HCEC 1CT (cell line): Measurements from ENCODE around the gene NBPF3.
"Not testable (repeated sequence)": the region's sequence is repeated elsewhere in the genome, so short reads cannot be mapped to it uniquely, and the experiment has no call there.

Source experiments
- DNase-seq: peaks from one replicate; pipeline ENCODE4 v3.0.0-alpha.2; 2017

The NBPF3 gene

GRCh38 chr1:21496063-21496462, 56.1 kb downstream of the NBPF3 start:
- DNase-seq: no peak

- no peak for DNase-seq
Observed at GRCh38 chr1:21496886-21497285, 56.9 kb downstream of the NBPF3 start.

DNA sequence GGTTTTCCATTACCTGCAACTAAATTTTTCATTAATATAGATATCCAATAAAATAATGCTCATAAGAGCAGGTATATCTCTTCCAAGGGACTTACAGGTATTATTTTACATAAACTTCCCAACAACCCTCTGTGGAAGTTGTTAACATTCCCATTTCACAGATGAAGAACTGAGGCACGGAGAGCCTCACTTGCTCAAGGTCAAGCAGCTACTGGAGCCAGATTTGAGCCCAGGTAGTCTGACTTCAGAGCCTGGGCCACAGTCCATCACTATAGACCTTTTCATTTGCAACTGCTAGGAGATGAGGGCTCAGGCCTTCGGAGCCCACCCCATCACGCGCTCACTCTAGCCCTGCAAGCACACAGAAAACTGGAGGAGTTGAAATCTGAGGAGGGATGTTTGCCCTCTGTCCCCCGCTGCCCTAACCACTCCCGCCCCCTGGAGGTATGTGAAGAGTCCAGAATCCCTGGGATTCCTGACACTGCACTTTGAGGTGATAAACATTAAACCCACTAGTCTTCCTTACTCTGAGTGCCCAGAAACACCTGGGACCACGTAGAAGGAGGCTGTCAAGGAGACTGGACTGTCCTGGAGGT, 57.6 kb downstream of the NBPF3 start:
- no peak for DNase-seq

GRCh38 chr1:21499283-21499950, 59.5 kb downstream of the NBPF3 start:
- DNase-seq: no peak

DNA sequence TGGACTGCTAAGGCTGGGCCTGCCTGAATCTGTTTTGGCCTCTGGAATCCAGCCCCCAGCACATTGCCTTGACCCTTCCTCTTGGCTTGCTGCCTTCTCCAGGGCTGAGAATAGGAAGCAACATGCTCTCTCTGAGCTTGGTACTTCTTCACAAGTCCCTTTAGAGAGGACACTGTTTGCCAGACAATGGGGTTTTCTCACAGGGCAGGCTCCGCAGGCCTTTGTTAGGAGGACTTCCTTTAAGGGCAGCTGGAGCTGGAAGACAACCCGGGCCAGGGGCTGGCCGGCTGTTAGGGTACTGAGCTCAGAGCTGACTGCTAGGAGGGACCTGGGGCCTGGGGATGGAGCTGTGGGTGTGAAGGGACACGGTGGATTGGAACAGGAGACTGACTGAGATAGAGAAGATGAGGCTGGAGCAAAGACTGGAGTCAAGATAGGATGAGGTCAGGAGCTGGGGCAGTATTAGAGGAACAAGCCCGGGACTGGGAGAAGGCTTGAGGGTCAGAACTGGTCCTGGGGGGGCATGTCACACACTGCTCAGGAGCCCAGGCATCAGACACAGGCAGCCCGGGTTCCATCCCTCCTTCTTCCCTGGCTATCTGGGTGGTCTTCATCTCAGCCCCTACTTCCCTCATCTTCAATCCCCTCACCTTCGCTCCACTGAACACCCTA, 63.9 kb downstream of the NBPF3 start:
- DNase-seq: no peak

- DNase-seq: no peak
Observed at GRCh38 chr1:21506804-21507203, 66.9 kb downstream of the NBPF3 start.

DNA sequence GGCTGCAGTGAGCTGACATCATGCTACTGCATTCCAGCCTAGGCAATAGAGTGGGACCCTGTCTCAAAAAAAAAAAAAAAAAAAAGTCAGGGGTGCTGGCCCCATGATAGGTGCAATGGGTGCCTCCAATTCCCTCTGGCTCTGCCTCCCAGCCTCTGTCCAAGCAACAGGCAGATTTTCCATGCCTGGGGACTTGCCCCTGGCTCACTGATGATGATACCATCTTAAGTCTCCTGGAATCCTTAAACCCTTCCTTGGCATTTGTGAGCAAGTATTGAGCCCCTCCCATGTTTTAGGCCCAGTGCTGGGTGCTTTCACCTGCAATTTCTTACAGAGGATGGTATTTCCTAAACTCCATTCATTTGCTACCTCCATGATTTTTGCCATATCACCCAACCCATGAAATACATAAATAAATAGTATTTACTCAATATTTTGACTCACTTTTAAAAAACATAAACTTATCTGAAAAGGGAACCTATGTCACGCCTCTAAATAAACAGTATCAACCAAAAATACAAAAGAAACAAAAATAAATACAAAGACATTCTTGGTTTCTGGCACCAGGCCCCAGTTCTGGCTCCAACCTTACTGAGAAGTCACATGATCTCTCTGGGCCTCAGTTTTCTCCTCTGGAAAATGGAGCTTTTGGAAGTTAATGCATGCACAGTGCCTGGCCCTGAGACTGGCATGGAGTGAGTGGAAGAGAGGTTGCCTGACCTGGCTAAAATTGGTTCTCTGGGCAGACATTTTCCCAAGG, 67.8 kb downstream of the NBPF3 start:
- DNase-seq: no peak

- DNase-seq: peak; percentile 30
Observed at GRCh38 chr1:21508580-21509350, 68.8 kb downstream of the NBPF3 start.

DNA sequence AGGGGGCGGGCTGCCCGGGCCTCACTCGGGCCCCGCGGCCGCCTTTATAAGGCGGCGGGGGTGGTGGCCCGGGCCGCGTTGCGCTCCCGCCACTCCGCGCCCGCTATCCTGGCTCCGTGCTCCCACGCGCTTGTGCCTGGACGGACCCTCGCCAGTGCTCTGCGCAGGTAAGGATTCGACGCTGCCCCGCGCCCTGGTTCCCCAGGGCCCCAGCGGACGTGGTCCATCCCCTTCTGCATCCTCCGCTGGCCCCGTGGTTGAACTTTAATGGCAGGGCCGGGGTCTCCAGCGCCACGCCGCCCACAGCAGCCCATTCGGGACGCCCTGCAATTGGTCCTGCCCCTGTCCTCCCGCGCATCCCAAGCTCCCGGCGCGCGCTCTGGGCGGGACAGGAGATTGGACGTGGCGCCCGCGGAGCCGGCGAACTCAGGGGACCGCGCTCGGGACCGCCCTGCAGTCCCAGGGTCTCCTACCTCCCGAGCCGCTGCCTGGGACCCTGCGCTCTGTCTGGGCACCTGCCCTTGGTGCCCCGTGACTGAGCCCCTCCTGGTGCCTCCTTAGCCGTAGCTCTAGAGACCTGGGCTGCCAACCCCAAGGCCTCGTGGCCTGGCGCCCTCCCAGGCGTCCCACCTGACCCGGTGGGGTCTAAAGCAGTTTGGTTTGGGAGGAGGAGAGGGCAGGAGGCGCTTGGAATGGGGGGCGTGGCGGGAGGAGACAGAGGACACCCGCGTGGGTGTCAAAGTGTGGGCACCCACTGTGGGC, 69.6 kb downstream of the NBPF3 start, which contains the start of gene ALPL:
ALPL (plus strand) TSS at position 73 of the 762 bp plus-strand sequence. CDS start 44,659 bp downstream, outside the sequence.
- no peak for DNase-seq

GRCh38 chr1:21510113-21510493, 70.2 kb downstream of the NBPF3 start:
- DNase-seq: no peak

DNA sequence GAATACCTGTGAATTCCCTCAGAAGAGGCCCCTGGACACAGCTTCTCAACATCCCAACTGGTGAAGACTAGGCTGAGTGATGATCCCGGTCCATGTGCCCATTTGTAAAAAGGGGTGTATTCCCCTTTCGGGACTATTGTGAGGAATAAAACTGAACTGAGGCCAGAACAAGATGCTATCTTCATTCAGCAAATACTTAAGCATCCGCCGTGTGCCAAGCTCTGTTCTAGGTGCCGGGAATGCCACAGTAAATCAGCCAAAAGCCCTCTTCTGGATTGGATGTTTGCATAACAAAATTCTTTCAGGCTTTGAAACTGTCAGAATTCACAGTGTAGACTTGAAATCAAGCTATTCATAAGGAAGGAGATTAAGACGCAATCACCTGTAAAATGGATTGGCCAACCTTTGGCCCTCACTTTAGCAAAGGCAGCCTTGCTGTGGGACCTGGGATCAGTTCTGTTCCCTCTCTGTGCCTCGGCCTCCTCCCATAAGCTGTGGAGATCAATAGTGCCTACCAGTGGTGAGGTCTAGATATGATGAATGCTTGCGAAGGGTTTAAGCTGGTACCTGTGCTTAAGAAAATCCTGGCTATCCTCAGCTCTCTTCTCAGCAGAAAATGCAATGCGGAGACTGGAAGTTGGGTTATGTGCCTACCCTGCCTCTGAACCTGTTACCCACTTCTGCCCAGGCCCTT, 71.1 kb downstream of the NBPF3 start:
- DNase-seq: no peak

DNA sequence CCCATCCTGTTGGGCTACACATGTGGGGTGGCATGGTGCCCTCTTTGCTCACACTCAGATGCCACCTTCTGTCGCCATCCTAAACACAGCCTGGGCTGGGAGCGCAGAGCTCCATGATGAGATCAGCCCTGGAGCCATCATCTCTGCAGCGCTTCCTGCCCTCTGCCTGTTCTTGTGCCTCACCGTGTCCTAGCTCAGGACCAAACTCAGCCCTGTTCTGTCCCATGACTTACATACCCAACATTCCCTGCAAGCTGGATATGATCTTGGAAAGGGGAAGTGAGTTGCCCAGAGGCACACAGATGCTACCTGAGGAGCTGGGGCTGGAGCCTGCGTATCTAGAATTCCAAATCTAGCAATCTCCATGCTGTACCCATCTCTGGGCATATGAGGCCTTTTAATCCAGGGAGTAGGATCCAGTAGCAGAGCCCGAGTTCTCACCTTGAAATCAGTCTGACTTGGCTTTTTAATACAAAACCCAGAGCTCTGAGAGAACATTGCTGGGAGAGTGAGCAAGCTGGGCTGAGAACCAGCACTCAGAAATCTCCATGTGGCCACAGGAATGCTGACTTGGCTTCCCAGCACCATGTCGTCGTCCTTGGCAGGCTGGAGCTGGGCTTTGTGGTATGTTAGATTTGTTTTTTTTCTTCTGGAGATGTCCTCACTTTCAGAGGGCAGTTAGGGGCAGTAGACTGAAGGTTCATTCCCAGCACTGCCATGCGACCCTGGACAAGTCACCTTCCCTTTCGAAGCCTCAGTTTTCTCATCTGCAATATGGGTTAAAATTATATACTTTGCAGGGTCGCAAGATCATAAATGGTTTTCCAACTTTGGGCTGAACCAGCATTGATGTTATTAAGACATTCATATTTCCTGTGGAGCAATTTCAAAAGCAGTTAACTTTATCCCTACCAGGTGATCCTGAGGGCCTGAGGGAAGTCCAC, 71.9 kb downstream of the NBPF3 start:
- DNase-seq: peak; percentile 89

DNA sequence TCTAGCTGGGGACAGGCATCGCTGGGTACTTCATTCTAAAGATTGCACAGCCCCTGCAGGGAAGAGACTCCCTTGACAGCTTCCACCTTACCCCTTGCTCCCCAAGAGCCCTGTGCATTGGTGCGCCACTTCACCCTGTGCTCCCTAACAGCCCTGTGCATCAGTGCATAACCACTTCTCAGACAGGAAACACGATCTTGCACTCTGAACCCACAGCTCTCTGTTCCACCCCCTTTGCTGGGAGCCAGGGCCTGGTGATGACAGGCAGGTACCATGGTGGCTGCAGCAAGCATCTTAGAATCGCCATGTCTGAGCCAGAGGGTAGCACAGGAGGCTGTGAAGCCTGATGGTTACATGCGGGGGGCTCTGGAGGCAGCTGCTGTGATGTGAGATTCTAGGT, 74.3 kb downstream of the NBPF3 start:
- DNase-seq: no peak

GRCh38 chr1:21517161-21517589, 77.2 kb downstream of the NBPF3 start:
- DNase-seq: no peak

- DNase-seq: no peak
Observed at GRCh38 chr1:21517660-21518480, 77.9 kb downstream of the NBPF3 start.

GRCh38 chr1:21518774-21519455, 79.0 kb downstream of the NBPF3 start:
- no peak for DNase-seq

DNA sequence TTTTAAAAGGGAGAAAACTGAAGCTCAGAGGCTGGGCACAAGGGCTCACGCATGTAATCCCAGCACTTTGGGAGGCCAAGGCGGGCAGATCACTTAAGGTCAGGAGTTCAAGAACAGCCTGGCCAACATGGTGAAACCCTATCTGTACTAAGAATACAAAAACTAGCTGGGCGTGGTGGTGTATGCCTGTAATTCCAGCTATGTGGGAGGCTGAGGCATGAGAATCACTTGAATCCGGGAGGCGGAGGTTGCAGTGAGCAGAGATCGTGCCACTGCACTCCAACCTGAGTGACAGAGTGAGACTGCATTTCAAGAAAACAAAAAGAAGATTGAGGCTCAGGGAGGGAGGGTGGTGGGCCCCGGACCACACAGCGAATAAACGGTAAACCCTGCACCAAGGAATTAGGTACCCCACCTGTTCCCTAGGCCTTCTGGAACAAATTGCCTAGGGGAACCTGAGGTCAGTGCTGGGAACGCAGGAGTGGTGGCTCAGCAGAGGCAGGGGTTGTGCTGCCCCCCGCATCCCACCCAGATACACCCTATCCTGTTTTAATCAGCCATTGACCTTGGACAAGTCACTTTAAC, 79.6 kb downstream of the NBPF3 start:
- not testable (repeated sequence) for DNase-seq
